GM18505 (cell line): ENCODE data around the gene RGS3.

Experiments used
- ATAC-seq: cut with Tn5 transposase; IDR thresholded peaks from one replicate; pipeline ENCODE4 v1.9.1; 2021; ENCODE audit not compliant: unreplicated experiment
- POLR2A ChIP-seq: IDR thresholded peaks from 4 replicates; pipeline ENCODE4 v1.6.1; 2011; ENCODE audit warnings: borderline replicate concordance; ENCODE audit not compliant: insufficient read depth, insufficient read length; ENCODE audit errors: extremely low read depth

The RGS3 gene

GRCh38 chr9:113609562-113610318 lies 146.2 kb downstream of the RGS3 start:
- no peak for TF ChIP-seq POLR2A
- no peak for ATAC-seq

- ATAC-seq: no peak
- no peak for TF ChIP-seq POLR2A
Observed at GRCh38 chr9:113611461-113612215, 148.1 kb downstream of the RGS3 start.

- ATAC-seq: no peak
- TF ChIP-seq POLR2A: no peak
Observed at GRCh38 chr9:113612216-113612747, 148.8 kb downstream of the RGS3 start.

GRCh38 chr9:113612828-113613227 lies 149.3 kb downstream of the RGS3 start:
- no peak for ATAC-seq
- no peak for TF ChIP-seq POLR2A

- no peak for TF ChIP-seq POLR2A
- no peak for ATAC-seq
Observed at GRCh38 chr9:113613815-113614413, 150.4 kb downstream of the RGS3 start.

- peak; percentile 47 for ATAC-seq
Observed at GRCh38 chr9:113614843-113615648, 151.5 kb downstream of the RGS3 start.

GRCh38 chr9:113616116-113616515 lies 152.6 kb downstream of the RGS3 start:
- ATAC-seq: no peak
- TF ChIP-seq POLR2A: no peak

More at GRCh38 chr9:113614843-113615648, 151.5 kb downstream of the RGS3 start:
- no peak for TF ChIP-seq POLR2A

- no peak for TF ChIP-seq POLR2A
- no peak for ATAC-seq
Observed at GRCh38 chr9:113616621-113617496, 153.3 kb downstream of the RGS3 start.

GRCh38 chr9:113617550-113617949 lies 154.0 kb downstream of the RGS3 start:
- no peak for TF ChIP-seq POLR2A

GRCh38 chr9:113618836-113619490 lies 155.4 kb downstream of the RGS3 start:
- TF ChIP-seq POLR2A: no peak
- ATAC-seq: no peak

More at GRCh38 chr9:113617550-113617949, 154.0 kb downstream of the RGS3 start:
- ATAC-seq: no peak
